ENCODE results near the gene SINHCAF.

DNA sequence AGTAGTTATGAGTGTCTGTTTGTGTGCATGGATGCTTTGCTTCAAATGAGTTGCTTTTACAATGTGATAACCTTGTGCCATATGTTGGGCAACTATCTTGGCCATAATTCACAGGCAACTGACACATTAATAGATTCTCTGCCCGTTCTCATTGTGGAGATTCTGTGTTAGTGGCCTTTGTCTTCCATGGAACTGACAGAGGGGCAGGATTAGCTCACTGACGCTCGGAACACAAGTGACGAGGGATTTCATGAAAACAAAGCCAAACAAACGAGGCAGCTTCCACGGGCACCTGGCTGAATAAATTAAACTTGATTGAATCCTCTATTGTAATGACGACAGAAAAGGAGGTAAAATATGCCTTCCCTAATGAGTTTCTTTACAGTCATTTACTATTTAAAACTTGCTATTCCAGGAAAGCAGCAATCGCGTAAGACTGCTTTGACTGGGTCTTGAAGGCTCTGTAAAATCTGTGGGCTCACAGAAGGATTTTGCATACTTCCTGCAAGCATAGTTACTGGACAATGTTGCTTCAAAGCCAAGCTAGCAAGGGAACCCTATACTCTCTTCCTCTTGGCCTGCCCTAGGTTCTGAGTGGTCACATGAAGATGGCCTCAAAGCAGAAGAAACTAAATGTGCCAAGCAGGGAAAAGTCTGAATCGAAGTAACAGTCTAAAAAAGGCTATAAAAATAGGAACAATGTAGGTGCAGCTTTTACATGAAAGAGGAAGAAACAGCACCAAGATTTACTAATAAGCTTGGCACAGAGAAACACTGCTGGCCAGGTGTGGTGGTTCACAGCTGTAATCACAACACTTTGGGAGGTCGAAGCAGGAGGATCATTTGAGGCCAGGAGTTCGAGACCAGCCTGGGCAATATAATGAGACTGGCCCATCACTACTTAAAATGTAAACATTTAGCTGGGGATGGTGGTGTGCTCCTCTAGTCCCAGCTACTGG is 28.1 kb upstream of the SINHCAF start:
- TF ChIP-seq GATA3 (IDR thresholded peaks at IDR 0.05; ENCODE audit: low read depth, low read length): no peak
- TF ChIP-seq GATA2 (IDR thresholded peaks at IDR 0.05; ENCODE audit: low read depth, low read length): no peak

All from SH-SY5Y (cell line).